GM19239 (cell line): ENCODE measurements around the gene LIN28A.

Experiments used
- DNase-seq: peaks from one replicate; pipeline ENCODE4 v3.0.0; 2011; ENCODE audit warnings: low spot score; ENCODE audit not compliant: insufficient read length
- FAIRE-seq: peaks from 2 replicates; lab custom pipeline; 2011; peaks lifted over from hg19 to GRCh38; lab: Jason Lieb, UNC

Gene LIN28A

GRCh38 chr1:26475989-26476388 is 65.4 kb downstream of the LIN28A start:
- DNase-seq, result no peak
- no peak for FAIRE-seq

- no peak for DNase-seq
- FAIRE-seq, result no peak
These were observed 66.3 kb downstream of the LIN28A start for GRCh38 chr1:26476958-26477357.

- FAIRE-seq, result peak; percentile 14
- no peak for DNase-seq
These were observed 67.0 kb downstream of the LIN28A start for GRCh38 chr1:26477446-26478152.

- FAIRE-seq, result no peak
- DNase-seq, result no peak
These were observed 67.5 kb downstream of the LIN28A start for GRCh38 chr1:26478159-26478558.

- DNase-seq (no peak), FAIRE-seq (no peak)
These were observed 68.4 kb downstream of the LIN28A start for GRCh38 chr1:26478988-26479387.
